Stimulated activated CD4-positive, alpha-beta T cell treated with anti-CD3 and anti-CD28 coated beads, Interleukin-15, amount 100 ng/mL, for 48 hours (primary cell): ENCODE results near the gene TMED10.
A peak's percentile ranks its signal among the peaks of the same experiment; 100 is the strongest.
"Not testable (repeated sequence)": the region's sequence is repeated elsewhere in the genome, so short reads cannot be mapped to it uniquely, and the experiment has no call there.

Experiments used
- DNase-seq, 2 donors: peaks; one replicate each; pipeline ENCODE4 v3.0.0-alpha.2; 2020; ENCODE audit warnings: low read depth in 2 of 2

TMED10 gene

DNA sequence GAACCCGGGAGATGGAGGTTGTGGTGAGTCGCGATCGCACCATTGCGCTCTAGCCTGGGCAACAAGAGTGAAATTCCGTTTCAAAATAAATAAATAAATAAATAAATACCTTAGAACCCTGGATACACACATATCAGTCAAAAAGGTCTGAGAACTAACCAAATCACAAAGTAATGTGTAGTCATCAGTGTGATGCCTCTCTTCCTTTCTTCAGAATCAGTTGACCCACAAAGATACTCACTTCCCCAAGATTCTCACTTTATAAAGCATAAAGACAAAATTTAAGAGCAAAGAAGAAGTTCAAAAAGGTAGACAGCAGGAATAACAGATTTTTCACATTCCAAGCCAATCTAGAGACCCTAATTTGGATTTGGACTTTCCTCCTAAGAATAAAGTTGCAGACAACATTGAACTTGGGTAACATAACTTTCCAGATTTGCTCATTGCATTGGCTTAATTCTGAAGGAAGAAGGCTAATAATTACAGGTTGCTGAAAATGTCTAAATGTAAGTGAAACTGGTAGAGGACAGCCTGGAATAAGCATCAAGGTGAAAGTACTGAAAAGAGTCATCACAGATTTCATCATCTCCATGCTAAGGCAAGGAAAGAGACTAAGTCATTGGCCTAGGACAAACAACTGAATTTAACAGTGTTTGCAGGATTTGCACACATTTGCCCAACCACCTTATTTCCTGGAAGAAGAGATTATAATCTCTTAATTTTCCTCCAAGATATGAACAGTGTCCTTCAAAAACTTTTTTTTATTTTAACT lies 17.4 kb downstream of the TMED10 start:
- DNase-seq: no peak

DNA sequence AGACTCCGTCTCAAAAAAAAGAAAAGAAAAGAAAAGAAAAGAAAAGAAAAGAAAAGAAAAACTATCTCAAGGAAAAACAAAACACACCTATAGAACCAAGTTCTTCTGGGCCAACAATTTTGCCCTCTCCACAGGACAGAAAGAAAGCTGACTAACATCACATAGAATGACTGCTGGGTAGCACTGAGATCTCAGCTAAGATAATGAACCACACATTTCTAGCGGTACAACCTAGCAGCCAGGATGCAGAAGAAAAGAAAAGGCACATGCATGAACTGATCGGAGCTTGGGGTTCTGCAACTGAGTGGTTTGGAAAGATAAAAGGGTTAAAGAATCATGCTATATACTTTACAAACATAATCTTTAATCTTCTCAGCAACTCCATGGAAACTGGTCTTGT lies 19.5 kb downstream of the TMED10 start:
- DNase-seq: no peak

DNA sequence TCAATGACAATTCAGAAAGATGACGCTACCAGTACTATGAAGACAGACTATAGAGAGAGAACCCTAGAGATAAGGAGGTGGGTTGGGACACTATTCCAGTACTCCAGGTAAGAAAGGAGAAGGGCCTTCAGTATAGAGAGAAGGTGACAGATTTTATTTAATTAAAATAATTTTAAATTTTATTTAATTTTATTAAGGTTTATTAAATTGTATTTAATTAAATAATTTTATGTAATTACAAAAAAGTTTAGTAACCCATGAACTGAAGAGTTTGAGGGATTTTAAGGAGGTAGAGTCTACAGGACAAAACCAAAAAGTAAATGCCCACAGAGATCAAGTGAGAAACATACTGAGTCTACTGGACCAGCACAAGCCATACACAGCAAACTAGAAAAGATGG lies 20.3 kb downstream of the TMED10 start:
- DNase-seq: no peak

DNA sequence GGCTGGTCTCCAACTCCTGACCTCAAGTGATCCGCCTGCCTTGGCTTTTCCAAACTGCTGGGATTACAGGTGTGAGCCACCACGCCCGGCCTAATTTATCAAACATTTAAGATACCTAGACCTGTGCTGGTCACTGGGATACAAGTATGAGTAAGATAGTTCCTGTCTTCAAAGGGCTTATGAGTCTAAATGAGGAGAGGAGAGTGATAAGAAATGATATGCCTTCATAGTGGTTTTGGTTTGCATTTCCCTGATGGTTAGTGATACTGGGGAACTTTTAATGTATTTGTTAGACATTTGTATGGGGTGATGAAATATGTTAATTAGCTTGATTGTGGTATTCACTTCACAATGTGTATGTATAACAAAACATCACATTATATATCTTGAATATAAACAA lies 21.2 kb downstream of the TMED10 start:
- DNase-seq: no peak

DNA sequence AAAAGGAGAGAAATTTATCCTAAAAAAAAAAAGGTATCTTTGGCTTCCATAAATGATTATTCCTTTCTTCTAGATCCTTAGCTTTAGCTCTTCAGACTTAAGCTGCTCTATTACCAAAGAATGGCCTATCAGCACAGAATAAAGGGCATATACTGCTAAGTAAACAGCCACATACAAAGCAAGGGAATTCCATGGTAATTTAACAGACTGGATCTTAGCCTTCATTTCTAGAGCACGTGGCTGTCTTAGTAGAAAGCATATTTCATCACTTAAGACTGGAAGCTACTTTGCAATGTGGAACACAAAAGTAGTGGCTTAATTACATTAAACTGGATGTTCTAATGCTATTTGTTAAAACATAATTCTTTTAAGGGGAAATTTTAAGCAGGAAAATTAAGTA lies 23.1 kb downstream of the TMED10 start:
- no peak for DNase-seq

DNA sequence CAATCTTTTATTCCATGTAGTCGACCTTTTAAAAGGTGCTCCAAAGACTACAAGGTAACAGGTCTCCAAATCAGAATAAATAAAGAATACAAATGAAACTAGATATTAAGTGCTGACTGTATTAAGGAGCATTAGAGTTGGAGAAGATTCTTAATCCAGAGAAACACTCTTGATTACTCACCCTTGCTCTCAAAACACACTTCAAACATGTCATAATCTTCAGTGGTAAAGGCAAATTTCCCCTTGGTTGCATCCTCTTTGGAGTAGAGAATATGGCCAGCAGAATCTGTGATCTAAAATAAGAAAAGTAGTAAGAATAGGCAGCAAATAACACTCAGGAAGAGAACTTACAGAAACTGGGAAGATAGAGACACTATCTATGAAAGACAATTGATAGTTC lies 24.6 kb downstream of the TMED10 start:
- no peak for DNase-seq

DNA sequence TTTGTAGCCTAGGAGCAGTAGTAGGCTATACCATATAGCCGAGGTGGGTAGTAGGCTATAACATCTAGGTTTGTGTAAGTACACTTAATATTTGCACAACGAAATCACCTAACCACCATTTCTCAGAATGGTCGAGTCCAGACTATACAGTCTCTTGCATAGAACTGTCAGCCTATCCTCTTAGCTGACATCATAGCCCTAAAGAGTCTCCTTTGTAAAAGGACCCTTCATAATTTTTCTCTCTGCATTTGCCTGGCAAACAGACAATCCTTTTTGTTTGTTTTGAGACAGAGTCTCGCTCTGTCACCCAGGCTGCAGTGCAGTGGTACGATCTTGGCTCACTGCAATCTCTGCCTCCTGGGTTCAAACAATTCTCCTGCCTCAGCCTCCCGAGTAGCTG lies 25.8 kb downstream of the TMED10 start:
- not testable (repeated sequence) for DNase-seq

DNA sequence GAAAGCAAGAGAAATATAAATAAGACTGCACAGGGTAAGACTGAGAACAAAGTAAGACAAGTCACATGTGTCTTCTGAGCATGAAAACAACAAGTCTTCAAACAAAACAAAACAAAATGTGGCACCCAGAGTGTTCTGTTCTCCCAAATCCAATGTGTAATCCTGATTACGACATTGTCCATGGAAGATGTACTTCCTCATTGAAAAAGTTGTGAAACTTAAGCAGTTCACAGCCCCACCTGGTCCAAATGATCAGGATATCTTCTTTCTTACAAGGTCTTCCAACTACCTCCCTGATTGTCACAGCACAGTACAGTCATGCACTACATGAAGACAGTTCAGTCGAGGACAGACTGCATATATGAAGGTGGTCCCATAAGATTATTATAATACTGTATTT lies 26.3 kb downstream of the TMED10 start:
- DNase-seq: no peak

DNA sequence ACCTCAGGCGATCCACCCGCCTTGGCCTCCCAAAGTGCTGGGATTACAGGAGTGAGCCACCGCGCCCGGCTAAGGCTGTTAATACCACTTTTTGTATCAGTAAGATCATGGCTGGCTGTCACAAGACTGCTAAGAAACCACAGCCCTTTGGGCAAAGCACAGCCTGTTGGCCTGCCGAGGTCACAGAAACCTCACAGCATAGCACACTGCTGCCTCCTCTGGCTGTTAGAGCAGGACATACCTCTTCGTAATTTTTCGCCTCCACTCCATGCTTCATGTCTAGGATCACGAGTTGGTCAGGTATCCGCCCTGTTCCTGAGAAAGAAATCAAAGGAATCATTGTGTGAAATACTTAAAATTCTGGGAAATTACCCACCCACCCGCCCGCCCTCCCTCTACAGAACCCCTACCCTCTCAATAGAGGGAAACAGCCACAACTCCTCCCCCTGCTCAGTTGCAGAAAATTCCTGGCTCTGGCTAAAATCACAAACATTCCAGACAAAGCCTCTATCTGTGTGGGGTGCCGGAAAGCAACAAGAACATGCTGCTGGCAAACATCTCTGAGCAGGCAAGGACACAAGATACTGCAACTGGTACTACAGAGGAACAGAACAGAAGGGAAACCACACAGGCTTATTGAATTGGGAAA lies 28.9 kb downstream of the TMED10 start:
- DNase-seq: no peak

DNA sequence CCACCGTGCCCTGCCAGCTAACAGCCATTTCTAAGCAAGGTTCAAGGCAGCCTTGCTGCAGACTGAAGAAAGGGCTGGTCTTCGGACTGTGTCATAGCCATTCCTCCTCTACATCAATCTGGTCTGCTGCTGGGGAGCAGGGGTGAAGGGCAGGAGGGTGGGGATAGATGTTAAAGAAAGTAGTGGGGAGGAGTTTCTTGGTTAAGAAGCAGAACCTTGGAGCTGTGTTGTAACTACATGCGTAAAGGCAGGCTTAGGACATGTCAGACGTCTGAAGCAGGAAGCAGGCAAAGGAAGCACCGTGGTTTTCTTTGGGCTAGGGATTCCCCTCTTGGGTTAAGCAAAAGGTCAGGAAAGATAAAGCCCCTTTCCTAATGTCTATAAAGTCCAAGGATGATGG lies 31.5 kb downstream of the TMED10 start:
- DNase-seq: no peak

DNA sequence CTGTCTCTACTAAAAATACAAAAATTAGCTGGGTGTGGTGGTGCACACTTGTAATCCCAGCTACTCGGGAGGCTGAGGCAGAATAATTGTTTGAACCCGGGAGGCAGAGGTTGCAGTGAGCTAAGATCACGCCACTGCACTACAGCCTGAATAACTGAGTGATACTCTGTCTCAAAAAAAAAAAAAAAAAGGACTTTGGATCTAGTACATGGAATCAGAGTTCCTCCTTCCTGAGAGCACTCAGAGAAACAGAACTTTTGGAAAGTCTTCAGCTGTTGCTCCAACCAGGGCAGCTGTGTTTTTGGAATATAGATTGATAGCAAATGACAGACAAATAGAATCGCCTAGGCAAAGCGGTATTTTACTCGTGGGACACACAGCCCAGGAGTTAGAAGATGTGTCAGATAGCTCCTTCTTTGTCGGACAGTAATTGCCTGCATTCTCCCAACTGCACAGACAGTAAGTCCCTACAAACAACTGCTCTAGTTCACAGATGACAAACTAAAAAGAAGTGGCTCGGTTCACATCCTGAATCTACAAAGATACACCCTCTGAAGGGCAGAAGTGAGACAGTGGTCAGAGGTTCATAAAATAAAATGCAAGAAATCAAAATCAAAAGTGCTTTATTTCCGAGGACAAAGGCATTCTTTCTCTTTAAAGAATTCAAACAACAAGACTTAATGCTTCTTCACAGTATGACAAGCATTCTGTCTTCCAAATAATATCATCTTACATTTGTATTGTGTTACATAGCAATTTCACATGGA lies 32.5 kb downstream of the TMED10 start:
- DNase-seq: no peak

DNA sequence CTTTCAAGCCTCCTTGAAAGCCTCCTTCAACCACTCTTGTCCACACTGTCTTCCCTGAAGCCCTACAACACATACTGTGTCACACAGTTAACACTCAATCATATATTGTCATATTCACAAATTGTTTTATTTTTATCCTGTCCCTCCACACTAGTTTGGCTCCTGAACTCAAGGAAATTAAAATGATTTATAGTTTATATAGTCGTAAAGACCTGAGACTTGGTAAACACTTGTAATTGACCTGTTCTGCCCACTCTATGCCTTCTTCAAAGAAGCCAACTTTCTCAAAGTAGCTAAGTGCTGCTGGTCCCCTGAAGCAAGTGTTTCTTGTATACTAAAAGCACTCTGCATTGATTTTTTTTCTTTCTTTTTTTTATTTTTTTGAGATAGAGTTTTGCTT lies 33.9 kb downstream of the TMED10 start:
- no peak for DNase-seq

DNA sequence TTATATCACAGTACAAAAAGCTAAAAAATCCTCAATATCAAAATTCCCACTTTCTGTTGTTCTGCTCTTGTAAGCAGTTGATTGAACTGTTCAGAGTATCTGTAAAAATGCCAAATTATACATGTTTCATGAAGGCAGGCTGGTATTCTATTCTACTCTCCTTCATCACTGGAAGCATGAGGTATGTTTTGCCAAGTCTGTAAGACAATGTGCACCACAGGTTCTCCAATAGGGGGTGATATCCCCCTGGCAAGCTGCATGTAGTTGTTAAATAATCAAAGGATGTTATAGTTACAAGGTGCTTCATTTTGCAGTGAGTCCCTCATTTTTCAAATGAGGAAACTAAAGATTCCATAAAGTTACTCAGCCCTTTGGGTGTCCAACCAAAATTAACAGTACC lies 34.4 kb downstream of the TMED10 start:
- DNase-seq: no peak

DNA sequence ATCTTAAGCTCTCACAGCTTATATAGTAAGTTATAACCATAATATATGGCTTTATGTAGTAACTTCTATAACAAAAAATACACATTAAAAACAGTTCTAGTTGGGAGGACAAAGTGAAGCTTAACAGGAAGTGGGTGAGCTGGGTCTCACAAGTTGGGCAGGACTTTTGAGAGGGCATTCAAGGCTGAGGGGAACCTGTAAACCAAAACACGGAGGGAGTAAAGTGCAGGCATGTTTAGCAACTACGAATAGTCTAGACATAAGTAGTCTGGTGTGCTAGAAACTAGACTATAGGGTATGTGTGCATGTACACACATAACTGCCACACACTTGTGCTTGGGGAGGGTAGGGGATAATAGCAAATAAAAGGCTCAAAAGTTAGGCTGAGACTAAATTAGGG lies 35.4 kb downstream of the TMED10 start:
- no peak for DNase-seq

DNA sequence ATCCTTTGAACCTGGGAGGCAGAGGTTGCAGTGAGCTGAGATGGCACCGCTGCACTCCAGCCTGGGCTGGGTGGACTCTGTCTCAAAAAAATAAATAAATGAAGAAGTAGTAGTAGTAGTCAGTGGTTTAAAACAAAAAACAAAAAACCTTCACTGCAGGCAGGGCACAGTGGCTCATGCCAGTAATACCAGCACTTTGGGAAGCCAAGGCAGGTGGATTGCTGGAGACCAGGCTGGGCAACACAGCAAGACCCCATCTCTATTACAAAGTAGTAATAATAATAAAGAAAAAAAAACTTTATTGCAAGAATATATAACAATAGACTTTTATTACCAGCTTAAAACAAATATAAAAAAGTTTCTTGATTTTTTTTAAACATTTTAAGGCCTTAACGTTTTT lies 35.8 kb downstream of the TMED10 start:
- DNase-seq: no peak

DNA sequence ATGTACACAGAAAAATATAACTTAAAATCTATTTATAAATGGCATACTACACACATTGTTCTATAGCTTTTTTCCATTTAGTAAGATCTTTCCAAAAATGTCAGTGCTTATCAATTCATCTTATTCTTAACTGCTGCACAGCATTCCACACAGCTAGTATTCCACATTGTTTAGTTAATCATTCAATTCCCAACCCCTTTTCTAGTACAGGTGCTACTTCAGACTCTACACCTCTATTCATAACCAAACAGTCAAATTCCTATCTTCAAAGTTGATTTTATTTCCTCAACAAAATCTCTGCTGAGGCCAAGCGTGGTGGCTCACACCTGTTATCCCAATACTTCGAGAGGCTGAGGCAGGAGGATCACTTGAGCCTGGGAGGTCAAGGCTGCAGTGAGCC lies 37.2 kb downstream of the TMED10 start:
- no peak for DNase-seq

DNA sequence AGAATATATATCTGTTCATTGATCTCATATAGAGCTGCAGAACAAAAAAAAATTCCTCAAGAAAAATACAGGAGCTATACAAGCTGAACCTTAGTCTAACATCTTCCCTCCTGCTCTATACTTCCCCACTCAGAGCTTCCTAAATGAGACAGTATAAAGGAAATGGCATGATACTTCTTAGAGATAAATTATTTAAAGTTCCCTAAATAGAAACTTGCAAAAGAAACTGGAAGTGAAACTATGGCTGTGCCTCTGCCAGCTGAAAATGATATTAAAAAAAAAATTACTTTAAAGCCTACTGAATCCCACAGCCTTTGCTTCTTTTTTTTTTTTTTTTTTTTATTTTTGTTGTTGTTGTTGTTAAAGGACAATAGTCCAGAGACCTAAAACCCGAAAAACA lies 37.9 kb downstream of the TMED10 start:
- no peak for DNase-seq

DNA sequence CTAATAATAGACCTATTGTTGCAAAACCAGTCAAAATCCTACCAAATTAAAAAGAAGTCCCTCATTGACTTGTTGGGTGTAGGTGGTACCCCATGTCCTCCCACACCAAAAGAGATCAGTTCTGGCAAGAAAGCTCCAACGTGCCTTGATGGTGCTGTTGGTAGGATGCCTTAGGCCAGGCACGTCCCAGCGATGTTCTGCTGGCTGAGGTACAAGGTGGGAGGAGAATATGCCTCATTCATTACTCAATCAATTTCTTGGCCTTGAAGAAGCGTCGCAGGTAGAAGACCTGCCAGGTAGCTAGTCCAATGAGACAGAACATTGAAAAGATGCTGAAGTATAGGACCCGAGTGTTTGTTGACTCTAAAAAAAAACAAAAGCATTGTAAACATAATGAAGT lies 41.8 kb downstream of the TMED10 start:
- no peak for DNase-seq

DNA sequence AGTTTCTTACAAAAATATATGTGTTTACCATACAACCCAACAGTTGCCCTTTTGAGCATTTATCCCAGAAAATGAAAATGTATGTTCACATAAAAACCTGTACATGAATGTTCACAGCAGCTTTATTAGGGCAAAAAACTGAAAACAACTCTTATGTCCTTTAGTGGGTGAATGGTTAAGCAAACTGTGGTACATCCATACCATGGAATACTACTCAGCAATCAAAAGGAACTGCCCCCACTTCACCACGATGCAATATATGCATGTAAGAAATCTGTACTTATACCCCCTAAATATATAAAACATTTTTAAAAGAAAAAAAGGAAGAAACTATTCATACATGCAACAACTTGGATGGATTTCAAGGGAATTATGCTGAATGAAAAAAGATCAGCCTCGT lies 42.8 kb downstream of the TMED10 start:
- DNase-seq: no peak

DNA sequence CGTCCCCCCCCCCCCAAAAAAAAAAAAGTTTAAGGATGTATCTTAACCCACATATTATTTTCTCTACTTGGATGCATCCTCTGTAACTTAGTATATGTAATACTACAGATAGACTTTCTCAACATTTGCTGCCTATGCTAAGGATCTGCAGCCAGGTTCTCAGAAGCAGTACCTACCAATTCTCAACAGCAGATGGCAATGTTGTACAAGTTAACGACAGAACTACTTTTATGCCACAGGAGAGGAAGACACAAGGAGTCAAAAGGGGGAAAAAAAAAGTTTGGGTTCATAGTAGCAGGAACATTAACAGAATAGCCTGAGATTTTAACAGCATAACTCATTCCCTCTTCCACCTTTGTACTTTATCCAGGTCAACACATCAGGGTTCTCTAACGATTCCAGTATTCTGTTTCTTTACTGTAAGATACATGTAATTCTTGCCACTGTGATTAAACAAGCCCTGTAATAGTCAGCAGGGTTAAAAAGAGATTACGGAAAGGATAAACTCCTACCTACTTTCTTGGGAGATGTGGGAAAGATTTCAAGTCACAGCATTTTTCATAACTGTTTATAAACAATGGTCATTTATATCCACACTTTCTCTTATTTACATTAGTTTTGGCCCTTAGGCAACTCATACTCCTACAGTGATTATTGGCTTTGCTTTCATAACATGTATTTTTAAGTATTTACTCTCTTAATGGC lies 43.9 kb downstream of the TMED10 start:
- peak in 1 of 2 donors; percentile 32 for DNase-seq

DNA sequence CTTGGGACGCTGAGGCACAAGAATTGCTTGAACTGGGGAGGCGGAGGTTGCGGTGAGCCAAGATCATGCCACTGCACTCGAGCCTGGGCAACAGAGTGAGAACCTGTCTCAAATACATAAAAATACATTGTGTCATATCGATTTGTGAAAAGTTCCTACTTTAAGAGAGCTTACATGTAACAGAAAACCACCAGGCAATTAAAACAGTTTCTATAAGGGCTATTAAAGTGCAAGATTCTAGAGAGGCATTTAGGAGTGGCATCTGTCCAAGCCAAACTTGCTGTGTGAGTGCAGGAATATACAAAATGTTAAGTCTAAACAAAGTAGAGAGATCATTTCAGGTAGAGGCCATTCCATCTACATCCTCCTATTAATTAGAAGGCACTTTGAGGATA lies 47.8 kb downstream of the TMED10 start:
- DNase-seq: no peak

DNA sequence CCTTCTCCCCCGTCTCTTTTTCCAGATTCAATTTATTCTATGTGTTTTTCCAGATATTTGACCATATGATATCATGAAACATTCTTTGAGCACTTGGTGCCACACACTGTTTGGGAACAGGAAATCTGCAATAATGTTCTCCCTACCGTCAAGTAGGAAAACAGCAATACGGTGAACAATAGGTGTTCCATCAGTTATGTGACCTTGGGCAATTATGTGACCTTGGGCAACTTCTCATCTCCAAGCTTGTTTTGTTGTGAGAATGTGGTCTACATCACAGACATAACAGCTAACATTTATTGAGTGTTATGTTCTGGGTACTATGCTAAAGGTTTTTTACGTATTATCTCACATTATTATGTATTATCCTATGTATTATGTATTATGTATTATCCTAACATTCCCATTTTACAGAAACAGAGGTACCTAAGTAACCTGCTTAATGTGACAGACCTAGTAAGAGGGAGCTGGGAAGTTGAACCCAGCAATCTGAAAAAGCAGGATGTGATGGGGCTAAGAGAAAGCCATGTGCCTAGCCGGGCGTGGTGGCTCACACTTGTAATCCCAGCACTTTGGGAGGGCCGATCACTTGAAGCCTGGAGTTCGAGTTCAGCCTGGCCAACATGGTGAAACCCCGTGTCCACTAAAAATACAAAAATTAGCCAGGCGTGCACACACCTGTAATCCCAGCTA lies 48.4 kb downstream of the TMED10 start:
- DNase-seq: no peak
